ENCODE measurements around the gene GCH1.
"Not testable (repeated sequence)": the region's sequence is repeated elsewhere in the genome, so short reads cannot be mapped to it uniquely, and the experiment has no call there.

Gene GCH1

GRCh38 chr14:54808326-54809161, 94.1 kb downstream of the GCH1 start:
- no peak for DNase-seq
- in situ Hi-C loops (cut with HindIII; ENCODE audit: low pct_ligation_motif_present, low pct_unique_long_range_greater_than_20kb, low sequenced_read_pairs) = no loop called here

GRCh38 chr14:54807881-54808280, 94.7 kb downstream of the GCH1 start:
- no peak for DNase-seq
- in situ Hi-C loops (cut with HindIII; ENCODE audit: low pct_ligation_motif_present, low pct_unique_long_range_greater_than_20kb, low sequenced_read_pairs) = no loop called here

DNA sequence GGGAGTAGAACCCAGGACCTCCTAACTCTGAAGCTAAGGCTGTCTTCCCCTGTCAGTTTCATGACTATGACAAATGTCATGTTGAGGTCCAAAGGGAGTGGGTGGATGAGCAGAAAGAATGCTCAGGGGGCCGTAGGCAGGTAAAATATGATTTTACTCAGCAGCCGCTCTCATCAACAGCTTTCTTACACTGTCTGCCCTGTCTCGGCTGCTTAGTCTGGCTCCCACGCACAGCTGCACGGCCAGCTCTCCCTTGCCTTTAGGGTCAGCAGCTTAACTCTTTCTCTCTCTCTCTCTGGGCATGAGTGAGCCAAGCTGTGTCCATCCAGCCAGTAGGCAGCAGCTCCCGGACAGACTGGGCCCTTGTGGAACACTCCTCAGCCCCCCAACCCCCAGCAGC, 95.2 kb downstream of the GCH1 start:
- DNase-seq = no peak
- in situ Hi-C loops (cut with HindIII; ENCODE audit: low pct_ligation_motif_present, low pct_unique_long_range_greater_than_20kb, low sequenced_read_pairs) = no loop called here

DNA sequence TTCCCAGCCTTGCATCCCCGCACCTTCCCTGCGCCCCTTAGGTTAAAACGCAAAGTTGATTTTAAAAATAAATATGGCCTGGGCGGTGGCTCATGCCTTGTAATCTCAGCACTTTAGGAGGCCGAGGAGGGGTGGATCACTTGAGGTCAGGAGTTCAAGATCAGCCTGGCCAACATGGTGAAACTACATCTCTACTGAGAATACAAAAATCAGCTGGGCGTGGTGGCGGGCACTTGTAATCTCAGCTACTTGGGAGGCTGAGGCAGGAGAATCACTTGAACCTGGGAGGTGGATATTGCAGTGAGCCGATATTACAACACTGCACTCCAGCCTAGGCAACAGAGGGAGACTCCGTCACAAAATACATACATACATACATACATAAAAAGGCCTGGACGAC, 96.0 kb downstream of the GCH1 start:
- in situ Hi-C loops (cut with HindIII; ENCODE audit: low pct_ligation_motif_present, low pct_unique_long_range_greater_than_20kb, low sequenced_read_pairs) = no loop called here
- DNase-seq = no peak

DNA sequence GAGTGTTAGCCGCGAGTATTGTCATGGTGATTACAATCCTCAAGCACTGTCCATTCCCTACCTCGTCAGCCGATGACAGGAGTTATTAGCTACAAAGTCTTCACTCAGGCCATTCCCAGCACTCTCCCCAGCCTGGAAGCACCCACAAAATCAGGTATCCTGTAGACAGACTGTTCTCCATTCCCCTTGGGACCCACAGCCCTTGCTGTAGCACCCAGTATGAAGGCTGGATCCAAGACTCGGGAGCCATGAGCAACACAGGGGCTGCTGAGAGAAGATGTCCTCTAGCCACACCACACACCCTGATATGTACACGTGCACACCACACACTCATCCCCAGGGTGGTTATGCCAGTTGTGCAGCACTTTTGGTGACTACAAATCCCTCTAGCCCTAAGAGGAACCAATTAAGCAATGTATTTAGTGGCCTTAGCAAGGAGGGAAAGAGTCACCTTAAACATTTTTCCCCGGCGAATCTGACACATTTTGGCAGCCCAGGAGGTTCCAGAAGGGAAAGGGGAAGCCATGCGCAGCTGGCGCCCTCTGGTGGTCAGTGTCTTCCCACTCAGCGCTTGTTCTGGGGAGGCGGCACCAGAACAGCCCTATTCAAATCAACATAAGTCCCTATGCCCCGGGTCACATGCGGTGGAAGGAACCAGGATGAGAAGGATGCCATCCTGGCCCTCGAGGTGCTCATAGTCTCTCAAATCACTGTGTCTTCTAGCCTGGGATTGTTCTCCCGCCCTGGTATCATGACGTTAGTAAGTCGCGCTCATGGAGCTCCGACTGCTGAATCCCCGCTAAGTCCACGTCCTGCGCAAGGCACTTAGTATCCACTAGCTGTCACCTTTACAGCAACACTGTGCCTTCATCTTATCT, 96.9 kb downstream of the GCH1 start:
- in situ Hi-C loops (cut with HindIII; ENCODE audit: low pct_ligation_motif_present, low pct_unique_long_range_greater_than_20kb, low sequenced_read_pairs) = no loop called here
- peak; percentile 70 for DNase-seq

- in situ Hi-C loops (cut with HindIII; ENCODE audit: low pct_ligation_motif_present, low pct_unique_long_range_greater_than_20kb, low sequenced_read_pairs) = no loop called here
- DNase-seq = no peak
These were observed 97.6 kb downstream of the GCH1 start for GRCh38 chr14:54805070-54805444.

- no peak for DNase-seq
- in situ Hi-C loops (cut with HindIII; ENCODE audit: low pct_ligation_motif_present, low pct_unique_long_range_greater_than_20kb, low sequenced_read_pairs) = no loop called here
These were observed 98.0 kb downstream of the GCH1 start for GRCh38 chr14:54804538-54805041.

DNA sequence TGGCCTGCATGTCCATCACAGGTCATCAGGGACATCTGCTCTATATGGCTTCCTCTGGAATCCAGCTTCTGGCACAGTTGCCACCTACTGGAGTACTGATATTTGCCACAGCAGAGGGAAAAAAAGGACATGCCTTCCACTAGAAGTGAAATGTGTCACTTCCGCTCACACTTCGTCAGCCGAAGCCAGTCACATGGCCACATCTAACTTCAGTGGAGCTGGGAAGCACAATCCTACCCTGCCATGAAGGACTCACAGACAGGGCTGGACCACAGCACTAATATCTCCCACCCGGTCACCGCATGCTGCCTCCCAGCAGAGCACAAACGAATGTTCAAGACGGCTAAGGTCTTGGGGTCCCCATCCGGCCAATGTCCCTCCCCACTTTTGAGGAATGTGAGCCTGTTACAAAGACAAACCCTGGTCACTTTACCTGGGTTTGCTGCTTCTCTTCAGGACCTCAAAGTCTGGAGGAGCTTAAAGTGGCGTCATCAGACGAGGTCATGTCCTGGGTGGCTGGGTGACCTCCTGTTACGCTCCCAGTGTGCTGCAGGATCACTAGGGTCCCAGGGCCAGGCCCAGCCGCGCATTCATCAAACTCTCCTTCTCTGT, 98.6 kb downstream of the GCH1 start:
- in situ Hi-C loops (cut with HindIII; ENCODE audit: low pct_ligation_motif_present, low pct_unique_long_range_greater_than_20kb, low sequenced_read_pairs) = no loop called here

GRCh38 chr14:54803396-54803795, 99.2 kb downstream of the GCH1 start:
- in situ Hi-C loops (cut with HindIII; ENCODE audit: low pct_ligation_motif_present, low pct_unique_long_range_greater_than_20kb, low sequenced_read_pairs) = no loop called here
- DNase-seq = no peak

More for the DNA sequence above, 98.6 kb downstream of the GCH1 start:
- DNase-seq = no peak

DNA sequence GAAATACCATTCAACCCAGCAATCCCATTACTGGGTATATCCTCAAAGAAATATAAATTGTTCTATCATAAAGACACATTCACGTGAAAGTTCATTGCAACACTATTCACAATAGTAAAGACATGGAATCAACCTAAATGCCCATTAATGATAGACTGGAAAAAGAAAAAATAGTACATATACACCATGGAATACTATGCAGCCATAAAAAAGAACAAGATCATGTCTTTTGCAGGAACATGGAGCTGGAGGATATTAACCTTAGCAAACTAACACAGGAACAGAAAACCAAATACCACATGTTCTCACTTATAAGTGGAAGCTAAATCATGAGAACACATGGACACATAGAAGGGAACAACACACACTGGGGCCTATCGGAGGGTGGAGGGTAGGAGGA, 101.1 kb downstream of the GCH1 start:
- DNase-seq; in situ Hi-C loops (cut with HindIII; ENCODE audit: low pct_ligation_motif_present, low pct_unique_long_range_greater_than_20kb, low sequenced_read_pairs): not testable (repeated sequence)

- in situ Hi-C loops (cut with HindIII; ENCODE audit: low pct_ligation_motif_present, low pct_unique_long_range_greater_than_20kb, low sequenced_read_pairs) = no loop called here
- no peak for DNase-seq
These were observed 104.0 kb downstream of the GCH1 start for GRCh38 chr14:54798465-54799124.

DNA sequence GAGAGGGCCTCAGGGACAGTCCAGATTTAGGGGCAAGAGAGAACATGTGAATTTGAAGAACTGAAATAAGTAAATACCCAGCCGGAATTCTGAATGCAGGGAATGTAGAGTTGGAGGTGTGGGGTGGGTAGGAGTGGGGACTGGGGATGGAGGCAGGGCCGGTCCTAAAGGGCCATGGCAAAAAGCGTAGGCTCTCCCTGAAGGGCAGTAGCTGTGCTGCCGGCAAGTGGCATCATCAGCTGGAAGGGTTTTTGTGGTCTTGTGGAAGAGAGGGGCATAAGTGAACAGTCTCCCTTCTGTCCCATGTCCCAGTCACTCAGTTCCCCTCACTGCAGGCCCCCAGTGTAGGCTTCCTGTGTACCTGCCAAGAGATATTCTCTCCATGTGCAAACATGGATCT, 104.6 kb downstream of the GCH1 start:
- in situ Hi-C loops (cut with HindIII; ENCODE audit: low pct_ligation_motif_present, low pct_unique_long_range_greater_than_20kb, low sequenced_read_pairs) = no loop called here
- DNase-seq = no peak

DNA sequence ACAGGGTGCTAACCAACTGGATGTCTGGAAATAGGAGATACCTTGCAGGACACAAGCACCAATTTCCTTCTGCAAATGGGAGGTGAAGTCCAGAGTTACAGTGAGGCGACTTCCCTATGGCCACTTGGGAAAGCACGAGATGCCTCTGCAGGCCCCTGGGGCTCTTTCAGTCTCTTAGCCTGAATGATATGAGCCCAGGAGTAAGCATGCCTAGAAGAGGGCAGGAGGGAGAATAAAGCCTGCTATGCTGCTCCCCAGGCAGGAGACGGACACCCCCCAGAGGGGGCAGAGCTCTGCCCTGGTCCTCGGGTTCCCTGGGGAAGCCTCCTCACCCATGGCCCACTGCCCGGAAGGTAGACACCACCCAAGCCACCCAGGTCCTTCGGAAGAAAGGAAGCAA, 105.1 kb downstream of the GCH1 start:
- in situ Hi-C loops (cut with HindIII; ENCODE audit: low pct_ligation_motif_present, low pct_unique_long_range_greater_than_20kb, low sequenced_read_pairs) = no loop called here
- DNase-seq = no peak

GRCh38 chr14:54796961-54797360, 105.7 kb downstream of the GCH1 start:
- in situ Hi-C loops (cut with HindIII; ENCODE audit: low pct_ligation_motif_present, low pct_unique_long_range_greater_than_20kb, low sequenced_read_pairs) = no loop called here
- DNase-seq = peak; percentile 43

- in situ Hi-C loops (cut with HindIII; ENCODE audit: low pct_ligation_motif_present, low pct_unique_long_range_greater_than_20kb, low sequenced_read_pairs) = no loop called here
- no peak for DNase-seq
These were observed 107.8 kb downstream of the GCH1 start for GRCh38 chr14:54794796-54795195.

DNA sequence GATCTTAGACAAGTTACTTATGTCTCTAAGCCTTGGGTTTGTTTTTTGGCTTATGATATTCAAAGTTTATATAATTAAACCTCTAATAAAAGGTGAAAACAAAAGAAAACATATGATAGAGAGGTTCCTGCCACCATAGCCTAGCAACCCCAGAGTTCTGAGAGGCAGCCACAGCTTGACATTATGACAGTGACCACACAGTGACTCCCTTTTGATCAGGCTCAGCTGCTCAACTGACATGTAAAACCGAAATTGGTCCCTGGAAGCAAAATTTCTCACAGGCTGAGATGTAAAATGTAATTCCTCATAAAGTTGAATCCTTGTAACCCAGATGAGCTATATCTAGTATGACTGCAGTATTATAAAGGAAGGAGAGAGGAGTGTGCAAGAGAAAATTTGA, 108.5 kb downstream of the GCH1 start:
- no peak for DNase-seq
- in situ Hi-C loops (cut with HindIII; ENCODE audit: low pct_ligation_motif_present, low pct_unique_long_range_greater_than_20kb, low sequenced_read_pairs) = no loop called here

DNA sequence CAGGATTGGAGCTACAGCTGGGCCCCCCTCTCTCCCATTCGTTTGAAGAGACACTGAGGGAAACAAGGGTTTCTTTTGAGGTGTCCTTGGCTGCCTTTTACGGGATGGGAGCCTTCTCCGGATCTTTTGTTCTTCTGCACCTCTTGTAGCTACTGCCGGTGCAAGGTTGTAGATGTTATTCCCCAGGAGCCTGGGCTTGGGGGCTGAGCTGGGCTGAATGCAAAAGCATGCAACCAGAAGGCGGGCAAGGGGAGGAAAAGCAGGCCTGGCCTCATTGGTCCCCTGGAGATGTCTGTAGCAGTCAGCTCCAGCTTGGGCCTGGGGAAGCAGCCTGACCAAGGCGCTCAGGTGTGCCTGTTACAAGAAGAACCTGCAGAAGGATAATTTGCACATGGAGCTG, 110.3 kb downstream of the GCH1 start:
- in situ Hi-C loops (cut with HindIII; ENCODE audit: low pct_ligation_motif_present, low pct_unique_long_range_greater_than_20kb, low sequenced_read_pairs) = no loop called here
- no peak for DNase-seq

Data from ACHN (cell line).